Liver (tissue), 9 donors: ENCODE data around the gene CADPS. TPM values are rescaled to one million over a fixed set of nuclear protein-coding genes. Genes with fewer than 3 reads are reported as not detected.

Source experiments
- DNase-seq: peaks from one replicate; pipeline ENCODE4 v3.0.0-alpha.2; 2017; ENCODE audit warnings: low spot score
- H3K27ac ChIP-seq, 2 donors: one replicate each; pipeline ENCODE4 v1.7.0; 2013; ENCODE audit warnings: inconsistent platforms in 2 of 2, low read length in 2 of 2, control low read depth in 1 of 2, low read depth in 1 of 2, mild to moderate bottlenecking in 1 of 2
- H3K27me3 ChIP-seq, 4 donors: one replicate each; pipeline versions ENCODE4 v1.6.1 to v1.7.0; 2013; ENCODE audit warnings: low read length in 3 of 4, inconsistent platforms in 1 of 4, mild to moderate bottlenecking in 1 of 4, moderate library complexity in 1 of 4; ENCODE audit not compliant: control insufficient read depth in 4 of 4, insufficient read depth in 4 of 4
- H3K36me3 ChIP-seq, 4 donors: one replicate each; pipeline versions ENCODE4 v1.6.1 to v1.7.0; 2013; ENCODE audit warnings: low read length in 3 of 4, mild to moderate bottlenecking in 3 of 4, low read depth in 1 of 4, moderate library complexity in 1 of 4; ENCODE audit not compliant: control insufficient read depth in 4 of 4, insufficient read depth in 3 of 4
- H3K4me1 ChIP-seq, 4 donors: one replicate each; pipeline versions ENCODE4 v1.6.1 to v1.7.0; 2013; ENCODE audit warnings: low read length in 3 of 4, mild to moderate bottlenecking in 3 of 4, moderate library complexity in 1 of 4; ENCODE audit not compliant: control insufficient read depth in 4 of 4, insufficient read depth in 4 of 4
- H3K4me3 ChIP-seq, 3 donors: one replicate each; pipeline versions ENCODE4 v1.6.1 to v1.7.0; 2013; ENCODE audit warnings: low read length in 3 of 3, control low read depth in 1 of 3, low read depth in 1 of 3, mild to moderate bottlenecking in 1 of 3
- H3K9ac ChIP-seq, 2 donors: one replicate each; pipeline ENCODE4 v1.7.0; 2013; ENCODE audit warnings: low read length in 2 of 2, mild to moderate bottlenecking in 2 of 2, moderate library complexity in 2 of 2, control low read depth in 1 of 2, low read depth in 1 of 2
- H3K9me3 ChIP-seq, 4 donors: one replicate each; pipeline versions ENCODE4 v1.6.1 to v1.7.0; 2013; ENCODE audit warnings: low read length in 3 of 4; ENCODE audit not compliant: control insufficient read depth in 4 of 4
- ATF3 ChIP-seq: IDR thresholded peaks from 2 replicates; pipeline ENCODE4 v1.6.1; 2016; ENCODE audit warnings: antibody characterized with exemption
- EGR1 ChIP-seq, 2 donors: IDR thresholded peaks; 2 replicates each; pipeline ENCODE4 v1.6.1; 2016 to 2018; ENCODE audit warnings: antibody characterized with exemption in 2 of 2, low read depth in 2 of 2
- FOXA1 ChIP-seq: IDR thresholded peaks from 2 replicates; pipeline ENCODE4 v1.6.1; 2016; ENCODE audit warnings: antibody characterized with exemption
- FOXA2 ChIP-seq: IDR thresholded peaks from 2 replicates; pipeline ENCODE4 v1.6.1; 2016; ENCODE audit warnings: antibody characterized with exemption
- HNF4A ChIP-seq, 2 donors: conservative IDR thresholded peaks; 2 replicates each; pipeline ENCODE4 v1.6.1; 2016; ENCODE audit warnings: antibody characterized with exemption in 2 of 2, mild to moderate bottlenecking in 2 of 2
- MAX ChIP-seq: IDR thresholded peaks from 2 replicates; pipeline ENCODE4 v1.6.1; 2016; ENCODE audit warnings: antibody characterized with exemption
- NR2F2 ChIP-seq: IDR thresholded peaks from 2 replicates; pipeline ENCODE4 v1.6.1; 2016; ENCODE audit warnings: antibody characterized with exemption
- RAD21 ChIP-seq, 2 donors: IDR thresholded peaks; 2 replicates each; pipeline ENCODE4 v1.6.1; 2016; ENCODE audit warnings: antibody characterized with exemption in 2 of 2, mild to moderate bottlenecking in 2 of 2
- REST ChIP-seq: IDR thresholded peaks from 2 replicates; pipeline ENCODE4 v1.6.1; 2016; ENCODE audit warnings: antibody characterized with exemption, mild to moderate bottlenecking
- SP1 ChIP-seq: IDR thresholded peaks from 2 replicates; pipeline ENCODE4 v1.6.1; 2018; ENCODE audit warnings: antibody characterized with exemption, mild to moderate bottlenecking
- YY1 ChIP-seq: IDR thresholded peaks from 2 replicates; pipeline ENCODE4 v1.6.1; 2016; ENCODE audit warnings: antibody characterized with exemption, mild to moderate bottlenecking
- WGBS: extraction: QIAGEN DNeasy Blood & Tissue Kit; methylation state at CpG from one replicate; pipeline ENCODE4 v1.1.7; 2013; 5-methylcytosine and 5-hydroxymethylcytosine counted together
- polyA plus RNA-seq, 2 donors: library from polyadenylated mRNA; stranded (reverse) in 1 of 2; unstranded in 1 of 2; fragments of 200-250 nt in 1 of 2; fragments of >200 nt in 1 of 2; fragmentation: Nextera tagmentation in 1 of 2; extraction: Ambion mirVana in 1 of 2; gene quantifications; one replicate each; pipeline versions ENCODE4 v1.2.1 to v1.2.3, GENCODE V29; 2013 to 2015
- total RNA-seq, 2 donors: library from RNA; depleted of rRNA; stranded (reverse); fragments of >200 nt; gene quantifications; one replicate each; pipeline ENCODE4 v1.2.3, GENCODE V29; 2014
- donor health status: healthy.
- donor health status: healthy.
- donor health status: healthy.
- donor health status: healthy.
- donor health status: healthy.

Gene CADPS
- total and polyA plus RNA-seq, 4 donors: 0.05 to 0.37 (median 0.17) TPM; not detected in 1

GRCh38 chr3:62406945-62407344, 468.3 kb downstream of the CADPS start:
- H3K4me3 ChIP-seq: no peak overlapping the region
- H3K9me3 ChIP-seq: no peaks in the 10 kb centered on the region
- no peaks in the 10 kb centered on the region for H3K4me1 ChIP-seq
- no peak for DNase-seq
- 84% methylated on average over 2 of the region's 2 CpGs for WGBS
- H3K36me3 ChIP-seq: no peaks in the 10 kb centered on the region
- no peak overlapping the region for H3K27ac ChIP-seq
- H3K9ac ChIP-seq: no peak overlapping the region
- H3K27me3 ChIP-seq: peaks cover 0 to 5% (median 0%) of the 10 kb centered on the region in 4 donors
- TF ChIP-seq MAX: no peak
- TF ChIP-seq NR2F2: no peak
- no peak for TF ChIP-seq REST
- no peak for TF ChIP-seq FOXA1

GRCh38 chr3:62405566-62405965, 469.6 kb downstream of the CADPS start:
- TF ChIP-seq FOXA2 (no peak), REST (no peak), ATF3 (no peak), SP1 (no peak), RAD21 (IDR thresholded peaks at IDR 0.05) (no peak), NR2F2 (no peak), EGR1 (IDR thresholded peaks at IDR 0.05; ENCODE audit: low read depth in 2 of 2) (no peak), HNF4A (conservative IDR thresholded peaks at IDR 0.05) (no peak)
- no peak overlapping the region for H3K4me3 ChIP-seq
- H3K9ac ChIP-seq: no peak overlapping the region
- no peak overlapping the region for H3K27ac ChIP-seq
- no peaks in the 10 kb centered on the region for H3K9me3 ChIP-seq
- DNase-seq: no peak
- WGBS: 88% methylated on average over 6 of the region's 6 CpGs
- no peaks in the 10 kb centered on the region for H3K36me3 ChIP-seq
- H3K27me3 ChIP-seq: no peaks in the 10 kb centered on the region
- H3K4me1 ChIP-seq: no peaks in the 10 kb centered on the region

- Histone ChIP-seq H3K27me3 (no peaks in the 10 kb centered on the region), H3K36me3 (no peaks in the 10 kb centered on the region), H3K4me3 (no peak overlapping the region), H3K4me1 (no peaks in the 10 kb centered on the region), H3K9ac (no peak overlapping the region), H3K27ac (no peak overlapping the region), H3K9me3 (no peaks in the 10 kb centered on the region)
- WGBS: 88% methylated on average over 6 of the region's 6 CpGs
- DNase-seq: no peak
- no peak for TF ChIP-seq NR2F2
- no peak for TF ChIP-seq YY1
- no peak for TF ChIP-seq SP1
- TF ChIP-seq RAD21 (IDR thresholded peaks at IDR 0.05): no peak
- no peak for TF ChIP-seq EGR1 (IDR thresholded peaks at IDR 0.05; ENCODE audit: low read depth in 2 of 2)
- TF ChIP-seq HNF4A (conservative IDR thresholded peaks at IDR 0.05): no peak
- no peak for TF ChIP-seq MAX
Measured at GRCh38 chr3:62405135-62405534, 470.1 kb downstream of the CADPS start.
